Measurements from ENCODE around the gene SRPK2. TPM values are rescaled to one million over a fixed set of nuclear protein-coding genes. Genes with fewer than 3 reads are reported as not detected.
"Not testable (repeated sequence)": the region's sequence is repeated elsewhere in the genome, so short reads cannot be mapped to it uniquely, and the experiment has no call there.

Gene SRPK2
- total RNA-seq, 1 experiment from 2014 or later: 21.6 TPM

GRCh38 chr7:105196473-105196872 is 192.2 kb downstream of the SRPK2 start:
- no peak overlapping the region for H3K4me2 ChIP-seq (ENCODE audit: low read length)
- H3K9me2 ChIP-seq (replicated peaks; ENCODE audit: low read length): no peaks in the 10 kb centered on the region
- H3K27ac ChIP-seq (ENCODE audit: low read length): no peak overlapping the region
- TF ChIP-seq CTCF (conservative IDR thresholded peaks at IDR 0.05; ENCODE audit: low read depth, low read length) (no peak), EZH2phosphoT487 (IDR thresholded peaks at IDR 0.05; ENCODE audit: borderline replicate concordance, low read length) (no peak), EZH2 (IDR thresholded peaks at IDR 0.05; ENCODE audit: low read length, unreplicated experiment) (no peak)
- H3F3A ChIP-seq (ENCODE audit: low read length, unreplicated experiment): no peaks in the 10 kb centered on the region
- no peak for DNase-seq
- ChIA-PET CTCF (interaction anchor here (0.5 kb wide), 1 partner anchor 108 kb away, joined by 3 read pairs; no protein-coding TSS in a partner anchor), POLR2A (ENCODE audit: unreplicated experiment) (no interaction called here)
- H3K4me1 ChIP-seq (ENCODE audit: insufficient read depth, low read length): no peaks in the 10 kb centered on the region
- no peaks in the 10 kb centered on the region for H4K20me1 ChIP-seq (ENCODE audit: low read length)
- H3K4me3 ChIP-seq (ENCODE audit: low read length): no peak overlapping the region
- no peaks in the 10 kb centered on the region for H3K9me3 ChIP-seq (ENCODE audit: low read length)
- H3K9ac ChIP-seq (ENCODE audit: low read length): no peak overlapping the region
- no TSS peak for BruUV-seq (replicated peaks)
- H3K79me2 ChIP-seq (ENCODE audit: low read length): peaks cover 3% of the 10 kb centered on the region; the same call in 1 of the 2 replicates
- peaks cover 5% of the 10 kb centered on the region; the same call in 1 of the 2 replicates for H3K36me3 ChIP-seq (ENCODE audit: low read depth, low read length)
- H2AFZ ChIP-seq (ENCODE audit: low read length): no peak overlapping the region
- no peaks in the 10 kb centered on the region for H3K27me3 ChIP-seq (ENCODE audit: low read length)
- peak; percentile 64 for ATAC-seq
- intact Hi-C loops (cut with micrococcal nuclease): no loop called here

- ATAC-seq: no peak
- peaks cover under 1% of the 10 kb centered on the region; the same call in 1 of the 2 replicates for H3K36me3 ChIP-seq (ENCODE audit: low read depth, low read length)
- no TSS peak for BruUV-seq (replicated peaks)
- H3K4me3 ChIP-seq (ENCODE audit: low read length): no peak overlapping the region
- intact Hi-C loops (cut with micrococcal nuclease): no loop called here
- H3K4me1 ChIP-seq (ENCODE audit: insufficient read depth, low read length): no peaks in the 10 kb centered on the region
- no peaks in the 10 kb centered on the region for H4K20me1 ChIP-seq (ENCODE audit: low read length)
- no peak overlapping the region for H3K9ac ChIP-seq (ENCODE audit: low read length)
- no peaks in the 10 kb centered on the region for H3K9me2 ChIP-seq (replicated peaks; ENCODE audit: low read length)
- ChIA-PET CTCF (interaction anchor here (0.5 kb wide), 1 partner anchor 108 kb away, joined by 3 read pairs; no protein-coding TSS in a partner anchor), POLR2A (ENCODE audit: unreplicated experiment) (no interaction called here)
- H3K27ac ChIP-seq (ENCODE audit: low read length): no peak overlapping the region
- DNase-seq: no peak
- no peak overlapping the region for H2AFZ ChIP-seq (ENCODE audit: low read length)
- peaks cover 3% of the 10 kb centered on the region; the same call in 1 of the 2 replicates for H3K79me2 ChIP-seq (ENCODE audit: low read length)
- no peak overlapping the region for H3K4me2 ChIP-seq (ENCODE audit: low read length)
- TF ChIP-seq EZH2 (IDR thresholded peaks at IDR 0.05; ENCODE audit: low read length, unreplicated experiment): no peak
- TF ChIP-seq EZH2phosphoT487 (IDR thresholded peaks at IDR 0.05; ENCODE audit: borderline replicate concordance, low read length): no peak
- no peak for TF ChIP-seq CTCF (conservative IDR thresholded peaks at IDR 0.05; ENCODE audit: low read depth, low read length)
- no peaks in the 10 kb centered on the region for H3K27me3 ChIP-seq (ENCODE audit: low read length)
- H3F3A ChIP-seq (ENCODE audit: low read length, unreplicated experiment): no peaks in the 10 kb centered on the region
- H3K9me3 ChIP-seq (ENCODE audit: low read length): no peaks in the 10 kb centered on the region
These were observed 192.8 kb downstream of the SRPK2 start for GRCh38 chr7:105195891-105196290.

GRCh38 chr7:105194959-105195358 is 193.8 kb downstream of the SRPK2 start:
- H3K9me2 ChIP-seq (replicated peaks; ENCODE audit: low read length); H4K20me1 ChIP-seq (ENCODE audit: low read length); H3F3A ChIP-seq (ENCODE audit: low read length, unreplicated experiment); H3K27me3 ChIP-seq (ENCODE audit: low read length); H3K4me1 ChIP-seq (ENCODE audit: insufficient read depth, low read length); H3K9ac ChIP-seq (ENCODE audit: low read length); H3K9me3 ChIP-seq (ENCODE audit: low read length); H3K4me3 ChIP-seq (ENCODE audit: low read length); ATAC-seq; POLR2A ChIA-PET (ENCODE audit: unreplicated experiment); H2AFZ ChIP-seq (ENCODE audit: low read length); DNase-seq; H3K27ac ChIP-seq (ENCODE audit: low read length); BruUV-seq (replicated peaks); intact Hi-C loops (cut with micrococcal nuclease); H3K36me3 ChIP-seq (ENCODE audit: low read depth, low read length); CTCF ChIA-PET; H3K4me2 ChIP-seq (ENCODE audit: low read length); H3K79me2 ChIP-seq (ENCODE audit: low read length): not testable (repeated sequence)

All from PC-3 (cell line).